Small intestine (tissue), 7 donors: Measurements from ENCODE around the gene SMAD3. TPM values are rescaled to one million over a fixed set of nuclear protein-coding genes. Genes with fewer than 3 reads are reported as not detected.
A peak's percentile ranks its signal among the peaks of the same experiment; 100 is the strongest.
"Not testable (repeated sequence)": the region's sequence is repeated elsewhere in the genome, so short reads cannot be mapped to it uniquely, and the experiment has no call there.

Source experiments
- DNase-seq, 2 donors: peaks; one replicate each; pipeline versions ENCODE4 v3.0.0 to v3.0.0-alpha.2; 2013
- FAIRE-seq: peaks from 2 replicates; lab custom pipeline; 2012; peaks lifted over from hg19 to GRCh38; lab: Jason Lieb, UNC
- H3K27ac ChIP-seq, 3 donors: one replicate each; pipeline ENCODE4 v1.5.1; 2013; ENCODE audit warnings: low read length in 2 of 3, mild to moderate bottlenecking in 2 of 3, control low read depth in 1 of 3, inconsistent platforms in 1 of 3, low read depth in 1 of 3, moderate library complexity in 1 of 3
- H3K27me3 ChIP-seq, 3 donors: one replicate each; pipeline ENCODE4 v1.6.1; 2013; ENCODE audit warnings: low read length in 3 of 3, inconsistent platforms in 1 of 3; ENCODE audit not compliant: control insufficient read depth in 3 of 3, insufficient read depth in 3 of 3
- H3K36me3 ChIP-seq, 3 donors: one replicate each; pipeline ENCODE4 v1.6.1; 2013; ENCODE audit warnings: low read length in 3 of 3, inconsistent platforms in 1 of 3, low read depth in 1 of 3, mild to moderate bottlenecking in 1 of 3, moderate library complexity in 1 of 3; ENCODE audit not compliant: control insufficient read depth in 3 of 3, insufficient read depth in 2 of 3
- H3K4me1 ChIP-seq, 3 donors: one replicate each; pipeline ENCODE4 v1.6.1; 2013; ENCODE audit warnings: low read length in 2 of 3, inconsistent platforms in 1 of 3, low read depth in 1 of 3, mild to moderate bottlenecking in 1 of 3, moderate library complexity in 1 of 3; ENCODE audit not compliant: control insufficient read depth in 3 of 3, insufficient read depth in 2 of 3
- H3K4me3 ChIP-seq, 3 donors: one replicate each; pipeline ENCODE4 v1.5.1; 2013; ENCODE audit warnings: low read length in 3 of 3, control low read depth in 1 of 3, inconsistent platforms in 1 of 3, low read depth in 1 of 3, mild to moderate bottlenecking in 1 of 3, moderate library complexity in 1 of 3
- H3K9me3 ChIP-seq, 2 donors: one replicate each; pipeline ENCODE4 v1.6.1; 2013; ENCODE audit warnings: low read depth in 1 of 2, low read length in 1 of 2; ENCODE audit not compliant: control insufficient read depth in 2 of 2, insufficient read depth in 1 of 2
- WGBS, 3 donors: extraction: QIAGEN DNeasy Blood & Tissue Kit; methylation state at CpG; one replicate each; pipeline ENCODE4 v1.1.7; 2013; 5-methylcytosine and 5-hydroxymethylcytosine counted together
- polyA plus RNA-seq, 4 donors: library from polyadenylated mRNA; stranded (reverse) in 3 of 4; unstranded in 1 of 4; fragments of 200-250 nt in 3 of 4; fragments of 120-200 nt in 1 of 4; gene quantifications; one replicate each; pipeline versions ENCODE4 v1.2.1 to v1.2.3, GENCODE V29; 2013
- donor health status: healthy with polysubstance abuse.
- donor health status: control.
- donor health status: control.
- donor health status: Bipolar disorder and iron deficiency.
- donor health status: healthy.

Gene SMAD3
- polyA plus RNA-seq, 4 donors = 11.6 to 33.2 (median 14.6) TPM

GRCh38 chr15:67120839-67121643, 55.6 kb downstream of the SMAD3 start:
- peak; percentile 64 to 74 for DNase-seq
- H3K4me3 ChIP-seq = no peak overlapping the region
- no peak for FAIRE-seq

GRCh38 chr15:67121644-67122605, 56.5 kb downstream of the SMAD3 start:
- DNase-seq (no peak), FAIRE-seq (no peak)
- Histone ChIP-seq H3K4me3 (no peak overlapping the region), H3K27me3 (no peaks in the 10 kb centered on the region), H3K9me3 (no peaks in the 10 kb centered on the region), H3K36me3 (peaks cover 0 to 24% (median 0%) of the 10 kb centered on the region in 3 donors), H3K27ac (peak overlapping the region; percentile 12 to 96 (median 78)), H3K4me1 (peaks cover 26 to 54% (median 43%) of the 10 kb centered on the region in 3 donors)
- 77 to 86% (median 84%) methylated on average over 10 of the region's 10 CpGs for WGBS, 3 donors

More at GRCh38 chr15:67120839-67121643, 55.6 kb downstream of the SMAD3 start:
- Histone ChIP-seq H3K27me3 (no peaks in the 10 kb centered on the region), H3K27ac (peak overlapping the region; percentile 64 to 96 (median 78)), H3K4me1 (peaks cover 28 to 59% (median 51%) of the 10 kb centered on the region in 3 donors), H3K36me3 (peaks cover 0 to 24% (median 0%) of the 10 kb centered on the region in 3 donors), H3K9me3 (no peaks in the 10 kb centered on the region)
- 15 to 18% (median 17%) methylated on average over 27 of the region's 27 CpGs for WGBS, 3 donors

GRCh38 chr15:67122816-67123215, 57.4 kb downstream of the SMAD3 start:
- WGBS, 3 donors = 79 to 91% (median 79%) methylated on average over 5 of the region's 5 CpGs
- Histone ChIP-seq H3K36me3 (peaks cover 0 to 31% (median 0%) of the 10 kb centered on the region in 3 donors), H3K4me1 (peaks cover 24 to 45% (median 37%) of the 10 kb centered on the region in 3 donors)
- not testable (repeated sequence) for DNase-seq, FAIRE-seq, H3K27ac ChIP-seq, H3K4me3 ChIP-seq, H3K27me3 ChIP-seq, H3K9me3 ChIP-seq

GRCh38 chr15:67123291-67123690, 57.9 kb downstream of the SMAD3 start:
- H3K27ac ChIP-seq, H3K27me3 ChIP-seq, FAIRE-seq, H3K9me3 ChIP-seq, H3K4me3 ChIP-seq, DNase-seq: not testable (repeated sequence)
- H3K4me1 ChIP-seq = peaks cover 21 to 41% (median 37%) of the 10 kb centered on the region in 3 donors
- 92 to 94% (median 93%) methylated on average over 8 of the region's 8 CpGs for WGBS, 3 donors
- peaks cover 0 to 33% (median 0%) of the 10 kb centered on the region in 3 donors for H3K36me3 ChIP-seq

- FAIRE-seq = no peak
- WGBS, 3 donors = 64 to 76% (median 67%) methylated on average over 3 of the region's 3 CpGs
- Histone ChIP-seq H3K27ac (peak overlapping the region in 1 of 3 donors; percentile 13), H3K4me3 (no peak overlapping the region), H3K27me3 (no peaks in the 10 kb centered on the region), H3K36me3 (peaks cover 0 to 36% (median 0%) of the 10 kb centered on the region in 3 donors), H3K4me1 (peaks cover 14 to 33% (median 32%) of the 10 kb centered on the region in 3 donors), H3K9me3 (no peaks in the 10 kb centered on the region)
- no peak for DNase-seq
These were observed 58.7 kb downstream of the SMAD3 start for GRCh38 chr15:67124111-67124510.

GRCh38 chr15:67124911-67125588, 59.6 kb downstream of the SMAD3 start:
- H3K9me3 ChIP-seq = no peaks in the 10 kb centered on the region
- DNase-seq (no peak), FAIRE-seq (no peak)
- H3K4me3 ChIP-seq = no peak overlapping the region
- H3K27ac ChIP-seq = peak overlapping the region in 2 of 3 donors; percentile 21 to 86
- peaks cover 12 to 27% (median 24%) of the 10 kb centered on the region in 3 donors for H3K4me1 ChIP-seq
- no peaks in the 10 kb centered on the region for H3K27me3 ChIP-seq
- 69 to 85% (median 73%) methylated on average over 11 to 13 of the region's 13 CpGs for WGBS, 3 donors
- peaks cover 0 to 37% (median 0%) of the 10 kb centered on the region in 3 donors for H3K36me3 ChIP-seq

GRCh38 chr15:67125589-67126502, 60.4 kb downstream of the SMAD3 start:
- H3K27ac ChIP-seq = peak overlapping the region in 1 of 3 donors; percentile 86
- DNase-seq (no peak), FAIRE-seq (no peak)
- H3K27me3 ChIP-seq = no peaks in the 10 kb centered on the region
- peaks cover 0 to 43% (median 0%) of the 10 kb centered on the region in 3 donors for H3K36me3 ChIP-seq
- H3K9me3 ChIP-seq = no peaks in the 10 kb centered on the region
- peaks cover 5 to 19% (median 16%) of the 10 kb centered on the region in 3 donors for H3K4me1 ChIP-seq
- 67 to 84% (median 80%) methylated on average over 20 of the region's 20 CpGs for WGBS, 3 donors
- no peak overlapping the region for H3K4me3 ChIP-seq
